Measurements from ENCODE around the gene SORCS2. TPM values are rescaled to one million over a fixed set of nuclear protein-coding genes. Genes with fewer than 3 reads are reported as not detected.

SORCS2 gene
- total and polyA plus RNA-seq, 2 of the 8 experiments (the other 6 are each of a cell fraction or from before 2014, with no cell fraction given), result 0.36 to 1.8 TPM

DNA sequence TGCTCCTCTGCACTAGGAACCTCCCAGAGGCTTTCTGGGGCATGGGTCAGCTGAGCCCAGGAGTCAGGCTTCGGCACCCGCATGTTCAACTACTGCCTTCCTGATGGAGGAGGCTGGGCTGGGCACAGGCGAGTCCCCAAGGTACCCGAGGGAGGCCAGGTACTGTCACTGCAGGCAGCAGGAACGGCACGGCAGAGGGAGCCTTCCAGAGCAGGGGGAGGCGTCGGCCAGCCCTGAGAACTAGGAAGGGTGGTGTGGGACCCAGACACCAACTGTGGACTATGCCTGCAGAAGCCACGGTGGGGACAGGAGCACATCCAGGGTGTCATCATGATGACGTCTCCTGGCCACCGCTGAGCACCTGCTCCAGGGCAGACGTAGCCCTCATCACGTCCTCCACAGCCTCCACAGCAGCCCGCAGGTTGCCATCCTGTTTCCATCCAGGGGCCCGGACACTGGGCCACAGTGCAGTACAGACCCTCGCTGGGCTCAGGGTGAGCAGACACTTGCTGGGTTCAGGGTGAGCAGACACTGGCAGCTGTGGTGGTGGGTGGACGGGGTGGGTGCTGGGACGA lies 40.8 kb downstream of the SORCS2 start:
- Histone ChIP-seq H3K14ac (ENCODE audit: insufficient read length) (no peak overlapping the region), H3K4me1 (replicated peaks in 1 of 4; ENCODE audit: control insufficient read depth in 3 of 4, insufficient read depth in 4 of 4, low read length in 3 of 4) (no peaks in the 10 kb centered on the region), H4K8ac (ENCODE audit: extremely low read depth, insufficient read depth, low read length) (peak overlapping the region; percentile 25), H2AK5ac (ENCODE audit: low read depth, low read length) (no peak overlapping the region), H4K20me1 (replicated peaks in 1 of 2; ENCODE audit: control insufficient read depth in 1 of 2, insufficient read depth in 2 of 2, low read length in 2 of 2) (no peaks in the 10 kb centered on the region), H3K27me3 (replicated peaks in 1 of 4; ENCODE audit: control insufficient read depth in 3 of 4, extremely low read depth in 1 of 4, insufficient read depth in 3 of 4, low read length in 3 of 4) (no peaks in the 10 kb centered on the region), H4K5ac (ENCODE audit: insufficient read length, low read depth, low read length) (no peak overlapping the region), H4K91ac (replicated peaks; ENCODE audit: insufficient read length, low read length) (no peak overlapping the region), H3K4ac (replicated peaks; ENCODE audit: insufficient read length, low read depth, low read length) (no peak overlapping the region), H3K79me1 (ENCODE audit: low read depth, low read length) (no peaks in the 10 kb centered on the region), H3K18ac (ENCODE audit: extremely low read depth, low read length) (no peak overlapping the region), H2BK120ac (replicated peaks; ENCODE audit: low read depth, low read length) (no peak overlapping the region), H2BK15ac (ENCODE audit: low read length) (no peak overlapping the region), H2BK20ac (ENCODE audit: low read length) (no peak overlapping the region), H3K23ac (ENCODE audit: insufficient read length) (no peak overlapping the region), H2AFZ (ENCODE audit: low read length) (no peak overlapping the region), H3K9ac (replicated peaks in 1 of 4; ENCODE audit: extremely low read depth in 1 of 4, low read depth in 3 of 4, low read length in 3 of 4) (no peak overlapping the region), H3K9me3 (ENCODE audit: insufficient read depth in 2 of 2, low read depth in 1 of 2, low read length in 1 of 2) (peaks cover 0 to 3% of the 10 kb centered on the region in 2 experiments; a peak in 1 of 4 replicates), H3K27ac (ENCODE audit: low read depth, low read length) (no peak overlapping the region), H3K4me2 (ENCODE audit: insufficient read depth in 1 of 2, low read depth in 2 of 2, low read length in 2 of 2) (no peak overlapping the region), H2BK12ac (ENCODE audit: low read depth, low read length) (no peak overlapping the region), H3K79me2 (ENCODE audit: control insufficient read depth in 1 of 2, insufficient read depth in 2 of 2, low read length in 2 of 2) (no peaks in the 10 kb centered on the region), H2BK5ac (ENCODE audit: low read depth, low read length) (no peak overlapping the region), H3K36me3 (ENCODE audit: control insufficient read depth in 2 of 4, insufficient read depth in 4 of 4, low read length in 3 of 4) (no peaks in the 10 kb centered on the region), H3K4me3 (ENCODE audit: extremely low read depth in 1 of 4, insufficient read depth in 2 of 4, low read depth in 3 of 4, low read length in 4 of 4) (no peak overlapping the region), H3K23me2 (ENCODE audit: low read depth, low read length) (no peaks in the 10 kb centered on the region), H3K56ac (replicated peaks; ENCODE audit: insufficient read length, low read depth, low read length) (no peak overlapping the region)
- FAIRE-seq, result no peak
- DNase-seq (ENCODE audit: low read depth in 1 of 2, low spot score in 2 of 2), result no peak
- WGBS, 2 experiments (ENCODE audit: extremely low coverage in 1 of 2, insufficient coverage in 1 of 2, insufficient read length in 1 of 2, insufficient replicate concordance in 2 of 2, low coverage in 1 of 2, low lambda C conversion rate in 2 of 2, missing lambda C conversion rate in 1 of 2), result 89% methylated on average over 18 of the region's 18 CpGs; no CpG with 5 or more reads in 1 of the 2 experiments
- TF ChIP-seq GTF2F1 (IDR thresholded peaks at IDR 0.05; ENCODE audit: borderline replicate concordance, low read depth, low read length), result no peak
- ChIA-PET CTCF (ENCODE audit: partially characterized antibody) (interaction anchor here (1.1 kb wide), 1 partner anchor 103 kb away, joined by 4 read pairs; no protein-coding TSS in a partner anchor), POLR2A (ENCODE audit: partially characterized antibody) (no interaction called here)
